Measurements from ENCODE around the gene CTSO. TPM values are rescaled to one million over a fixed set of nuclear protein-coding genes. Genes with fewer than 3 reads are reported as not detected.

CTSO gene
- polyA plus RNA-seq, 1 experiment, result 24.0 TPM

DNA sequence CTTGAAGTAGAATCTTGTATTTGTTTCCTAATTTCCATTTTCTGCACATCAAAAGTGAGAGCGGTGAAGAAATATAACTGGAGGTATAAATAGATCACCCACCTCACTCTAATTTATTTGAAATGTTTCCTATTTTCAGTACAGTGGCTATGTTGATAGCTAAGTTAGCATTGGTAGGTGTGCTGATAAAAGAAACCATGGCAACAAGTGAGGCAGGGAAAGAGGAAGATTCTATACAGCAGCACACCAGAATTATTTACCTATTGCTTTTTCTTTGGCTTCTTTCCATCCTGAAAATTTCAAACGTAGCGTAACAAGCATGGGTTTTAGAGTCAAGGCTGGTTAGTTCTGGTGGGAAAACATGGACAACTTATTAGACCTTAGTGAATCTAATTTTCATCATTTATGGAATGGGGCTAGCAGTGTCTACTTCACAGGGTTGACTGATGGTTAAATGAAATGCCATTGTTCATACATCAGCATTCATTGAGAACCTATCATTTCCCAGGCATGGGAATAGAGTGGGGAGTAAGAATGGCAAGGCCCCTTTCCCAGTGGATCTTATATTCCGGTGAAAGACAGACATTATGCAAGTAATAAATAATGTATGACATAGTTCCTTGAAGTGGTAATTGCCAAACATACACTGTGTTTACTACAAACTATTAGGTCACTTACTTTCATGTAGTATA is 30.6 kb upstream of the CTSO start:
- TF ChIP-seq, protein P1, sequence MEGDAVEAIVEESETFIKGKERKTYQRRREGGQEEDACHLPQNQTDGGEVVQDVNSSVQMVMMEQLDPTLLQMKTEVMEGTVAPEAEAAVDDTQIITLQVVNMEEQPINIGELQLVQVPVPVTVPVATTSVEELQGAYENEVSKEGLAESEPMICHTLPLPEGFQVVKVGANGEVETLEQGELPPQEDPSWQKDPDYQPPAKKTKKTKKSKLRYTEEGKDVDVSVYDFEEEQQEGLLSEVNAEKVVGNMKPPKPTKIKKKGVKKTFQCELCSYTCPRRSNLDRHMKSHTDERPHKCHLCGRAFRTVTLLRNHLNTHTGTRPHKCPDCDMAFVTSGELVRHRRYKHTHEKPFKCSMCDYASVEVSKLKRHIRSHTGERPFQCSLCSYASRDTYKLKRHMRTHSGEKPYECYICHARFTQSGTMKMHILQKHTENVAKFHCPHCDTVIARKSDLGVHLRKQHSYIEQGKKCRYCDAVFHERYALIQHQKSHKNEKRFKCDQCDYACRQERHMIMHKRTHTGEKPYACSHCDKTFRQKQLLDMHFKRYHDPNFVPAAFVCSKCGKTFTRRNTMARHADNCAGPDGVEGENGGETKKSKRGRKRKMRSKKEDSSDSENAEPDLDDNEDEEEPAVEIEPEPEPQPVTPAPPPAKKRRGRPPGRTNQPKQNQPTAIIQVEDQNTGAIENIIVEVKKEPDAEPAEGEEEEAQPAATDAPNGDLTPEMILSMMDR (IDR thresholded peaks at IDR 0.05; ENCODE audit: low read depth, low read length), result no peak
- Histone ChIP-seq H3K9me3 (ENCODE audit: control insufficient read depth, insufficient read depth, low read length) (no peaks in the 10 kb centered on the region), H3K4me3 (ENCODE audit: low read depth, low read length) (no peak overlapping the region), H3K27me3 (ENCODE audit: control insufficient read depth, insufficient read depth, low read length) (no peaks in the 10 kb centered on the region), H3K27ac (ENCODE audit: low read depth, low read length) (no peak overlapping the region)
- no peak for DNase-seq (ENCODE audit: low read depth, low spot score)
- POLR2A ChIA-PET, result no interaction called here
- CTCF ChIA-PET, result no interaction called here

DNA sequence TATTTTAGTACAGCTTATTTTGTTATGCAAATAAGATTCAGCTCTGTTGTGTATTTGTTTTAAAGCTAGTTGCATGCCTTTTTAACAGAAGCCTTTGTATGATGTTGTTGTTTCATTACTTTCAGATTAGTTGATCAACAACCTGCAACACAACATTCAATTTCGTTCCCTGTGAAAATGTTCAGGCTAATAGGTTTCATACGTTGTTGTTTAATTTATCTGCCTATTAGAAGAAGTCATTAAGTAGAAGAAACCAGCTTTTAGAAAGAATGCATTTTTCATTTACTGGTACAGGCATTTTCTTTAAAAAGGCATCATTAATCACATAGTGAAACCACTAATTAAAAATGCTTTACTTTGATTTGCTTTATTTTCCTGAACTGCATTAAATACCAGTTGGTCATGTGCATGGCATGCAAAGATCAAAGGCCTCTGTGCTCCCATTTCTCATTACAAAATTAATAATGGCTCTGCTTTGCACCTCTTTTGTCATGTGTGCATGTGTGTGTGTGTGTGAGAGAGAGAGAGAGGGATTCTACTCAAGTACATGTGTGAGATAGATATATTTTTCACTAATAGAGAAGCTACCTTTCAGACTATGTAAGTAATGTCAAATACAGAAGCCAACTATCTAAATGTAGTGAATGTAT is 29.2 kb upstream of the CTSO start:
- Histone ChIP-seq H3K27me3 (ENCODE audit: control insufficient read depth, insufficient read depth, low read length) (no peaks in the 10 kb centered on the region), H3K9me3 (ENCODE audit: control insufficient read depth, insufficient read depth, low read length) (no peaks in the 10 kb centered on the region), H3K4me3 (ENCODE audit: low read depth, low read length) (no peak overlapping the region), H3K27ac (ENCODE audit: low read depth, low read length) (no peak overlapping the region)
- TF ChIP-seq, protein P1 (IDR thresholded peaks at IDR 0.05; ENCODE audit: low read depth, low read length), result no peak
- DNase-seq (ENCODE audit: low read depth, low spot score), result no peak
- ChIA-PET CTCF (interaction anchor here (0.5 kb wide), 1 partner anchor 628 kb away, joined by 3 read pairs; no protein-coding TSS in a partner anchor), POLR2A (no interaction called here)

DNA sequence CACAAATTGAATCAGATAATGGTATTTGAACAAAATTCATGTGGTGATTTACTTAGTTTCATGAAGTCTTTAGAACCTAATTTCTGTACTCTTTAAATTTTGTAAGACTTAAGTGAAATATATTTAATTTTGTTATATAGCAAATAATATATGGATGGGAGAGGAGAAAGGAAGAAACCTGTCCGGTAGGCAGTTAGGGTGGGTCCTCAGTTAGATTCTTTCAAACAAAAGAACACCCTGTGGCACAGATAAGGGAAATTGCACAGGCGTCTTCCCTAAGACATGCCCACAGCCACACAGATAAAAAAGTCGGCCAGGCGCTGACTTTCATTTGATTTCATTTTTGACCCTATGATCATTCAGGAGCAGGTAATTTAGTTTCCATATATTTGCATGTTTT is 25.1 kb upstream of the CTSO start:
- no peak for DNase-seq (ENCODE audit: low read depth, low spot score)
- ChIA-PET POLR2A (no interaction called here), CTCF (no interaction called here)
- TF ChIP-seq, protein P1 (IDR thresholded peaks at IDR 0.05; ENCODE audit: low read depth, low read length), result no peak
- Histone ChIP-seq H3K27ac (ENCODE audit: low read depth, low read length) (no peak overlapping the region), H3K27me3 (ENCODE audit: control insufficient read depth, insufficient read depth, low read length) (no peaks in the 10 kb centered on the region), H3K9me3 (ENCODE audit: control insufficient read depth, insufficient read depth, low read length) (no peaks in the 10 kb centered on the region), H3K4me3 (ENCODE audit: low read depth, low read length) (no peak overlapping the region)

DNA sequence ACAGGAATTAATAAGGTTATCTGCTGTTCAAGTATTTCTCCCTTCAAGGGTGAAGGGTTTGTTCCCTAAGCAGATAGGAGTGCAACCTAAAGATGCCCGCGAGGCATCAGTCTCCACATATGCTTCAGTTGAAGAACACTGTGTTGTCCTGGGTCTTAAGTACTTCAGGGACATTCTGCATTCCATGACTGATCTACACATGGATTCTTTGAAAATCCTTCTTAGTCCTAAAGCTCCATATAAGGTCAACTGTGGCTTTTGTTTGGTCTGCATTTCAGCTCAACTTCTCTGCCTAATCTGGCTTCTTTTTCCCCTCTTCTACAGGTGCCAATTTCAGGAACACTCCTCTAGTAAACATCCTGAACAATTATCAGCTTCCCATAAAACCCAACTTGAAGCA is 21.8 kb upstream of the CTSO start:
- ChIA-PET CTCF (interaction anchor here (0.6 to 2.1 kb wide), 2 partner anchors 22 to 1678 kb away, joined by 6 to 7 read pairs; partner anchors contain the start of gene CTSO), POLR2A (no interaction called here)
- H3K27ac ChIP-seq (ENCODE audit: low read depth, low read length), result no peak overlapping the region
- no peaks in the 10 kb centered on the region for H3K27me3 ChIP-seq (ENCODE audit: control insufficient read depth, insufficient read depth, low read length)
- TF ChIP-seq, protein P1 (IDR thresholded peaks at IDR 0.05; ENCODE audit: low read depth, low read length), result no peak
- H3K9me3 ChIP-seq (ENCODE audit: control insufficient read depth, insufficient read depth, low read length), result no peaks in the 10 kb centered on the region
- H3K4me3 ChIP-seq (ENCODE audit: low read depth, low read length), result no peak overlapping the region
- DNase-seq (ENCODE audit: low read depth, low spot score), result no peak

DNA sequence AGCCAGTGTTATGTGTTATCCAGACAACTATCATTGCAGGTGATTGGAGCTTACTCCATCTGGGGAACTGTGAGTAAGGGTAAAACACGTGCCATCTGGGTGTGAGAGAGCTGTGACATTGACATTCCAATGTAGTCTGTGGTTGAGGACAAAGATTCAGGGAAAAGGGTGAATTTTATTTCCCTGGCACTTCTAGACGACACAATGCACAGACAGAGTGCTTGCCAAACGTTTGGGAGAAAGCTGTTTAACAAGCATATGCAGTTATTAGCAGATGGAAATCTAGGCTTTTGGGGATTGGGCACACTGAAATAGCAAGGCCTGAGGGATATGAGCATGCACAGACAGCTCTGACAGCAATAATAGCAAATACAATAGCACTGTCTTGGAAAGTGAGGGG is 21.3 kb upstream of the CTSO start:
- POLR2A ChIA-PET, result no interaction called here
- TF ChIP-seq, protein P1 (IDR thresholded peaks at IDR 0.05; ENCODE audit: low read depth, low read length), result no peak
- Histone ChIP-seq H3K9me3 (ENCODE audit: control insufficient read depth, insufficient read depth, low read length) (no peaks in the 10 kb centered on the region), H3K27me3 (ENCODE audit: control insufficient read depth, insufficient read depth, low read length) (no peaks in the 10 kb centered on the region), H3K27ac (ENCODE audit: low read depth, low read length) (no peak overlapping the region), H3K4me3 (ENCODE audit: low read depth, low read length) (no peak overlapping the region)
- CTCF ChIA-PET, result interaction anchor here (2.1 kb wide), 1 partner anchor 21 kb away, joined by 6 read pairs; the partner anchor contains the start of gene CTSO
- no peak for DNase-seq (ENCODE audit: low read depth, low spot score)
